Suprapubic skin (tissue), 4 donors: ENCODE results near the gene TPCN2. TPM values are rescaled to one million over a fixed set of nuclear protein-coding genes. Genes with fewer than 3 reads are reported as not detected.

Source experiments
- DNase-seq, 2 donors: peaks; one replicate each; pipeline ENCODE4 v3.0.0-alpha.2; 2019; ENCODE audit warnings: low spot score in 2 of 2
- H3K27ac ChIP-seq: fragments of 200-600 bp; sonication (generic); one replicate; pipeline ENCODE4 v1.5.1; 2019
- H3K27me3 ChIP-seq: fragments of 200-600 bp; sonication (generic); one replicate; pipeline ENCODE4 v1.5.1; 2019
- H3K36me3 ChIP-seq: fragments of 200-600 bp; sonication (generic); one replicate; pipeline ENCODE4 v1.5.1; 2019
- H3K4me1 ChIP-seq: fragments of 200-600 bp; sonication (generic); one replicate; pipeline ENCODE4 v1.5.1; 2019
- H3K4me3 ChIP-seq: fragments of 200-600 bp; sonication (generic); one replicate; pipeline ENCODE4 v1.5.1; 2019; ENCODE audit warnings: mild to moderate bottlenecking
- H3K9me3 ChIP-seq: fragments of 200-600 bp; sonication (generic); one replicate; pipeline ENCODE4 v1.5.1; 2019
- CTCF ChIP-seq, 2 donors: fragments of 200-600 bp in 1 of 2; fragments of 450-650 bp in 1 of 2; sonication (generic) in 1 of 2; IDR thresholded peaks; one replicate each; pipeline ENCODE4 v1.5.1; 2016 to 2019; ENCODE audit warnings: antibody characterized with exemption in 2 of 2, mild to moderate bottlenecking in 1 of 2, moderate library complexity in 1 of 2
- EP300 ChIP-seq: sonication (generic); formaldehyde crosslinking; IDR thresholded peaks from one replicate; pipeline ENCODE4 v1.6.1; 2017; ENCODE audit warnings: antibody characterized with exemption
- POLR2A ChIP-seq, 2 donors: fragments of 450-650 bp; IDR thresholded peaks; one replicate each; pipeline ENCODE4 v1.6.1; 2017; ENCODE audit warnings: antibody characterized with exemption in 2 of 2, mild to moderate bottlenecking in 2 of 2, moderate library complexity in 2 of 2
- POLR2AphosphoS5 ChIP-seq, 3 donors: sonication (generic); formaldehyde crosslinking; IDR thresholded peaks; one replicate each; pipeline ENCODE4 v1.6.1; 2017; ENCODE audit warnings: antibody characterized with exemption in 3 of 3
- WGBS: methylation state at CpG from one replicate; pipeline ENCODE4 v1.1.5; 2018; 5-methylcytosine and 5-hydroxymethylcytosine counted together
- total RNA-seq, 4 donors: library from RNA; depleted of rRNA; stranded (reverse); fragments of >200 nt; gene quantifications; one replicate each; pipeline ENCODE4 v1.1.0, GENCODE V29; 2016

Gene TPCN2
- total RNA-seq, 4 donors from 2014 or later: 8.4 to 30.3 (median 24.4) TPM

- TF ChIP-seq POLR2AphosphoS5 (IDR thresholded peaks at IDR 0.05): no peak
- TF ChIP-seq CTCF (IDR thresholded peaks at IDR 0.05): no peak
- TF ChIP-seq EP300: no peak
- no peak for TF ChIP-seq POLR2A (IDR thresholded peaks at IDR 0.05)
- Histone ChIP-seq H3K9me3 (no peaks in the 10 kb centered on the region), H3K4me1 (peaks cover 19% of the 10 kb centered on the region), H3K27ac (no peak overlapping the region), H3K36me3 (no peaks in the 10 kb centered on the region), H3K4me3 (no peak overlapping the region), H3K27me3 (no peaks in the 10 kb centered on the region)
- DNase-seq: no peak
- WGBS: 84% methylated on average over 23 of the region's 23 CpGs
These were observed 104.1 kb downstream of the TPCN2 start for GRCh38 chr11:69152733-69153421.

- H3K4me1 ChIP-seq: peaks cover 19% of the 10 kb centered on the region
- 63% methylated on average over 7 of the region's 7 CpGs for WGBS
These were observed 104.9 kb downstream of the TPCN2 start for GRCh38 chr11:69153661-69154060.

GRCh38 chr11:69154211-69154913 is 105.6 kb downstream of the TPCN2 start:
- Histone ChIP-seq H3K9me3 (no peaks in the 10 kb centered on the region), H3K4me1 (peaks cover 19% of the 10 kb centered on the region), H3K4me3 (no peak overlapping the region), H3K36me3 (no peaks in the 10 kb centered on the region), H3K27ac (no peak overlapping the region), H3K27me3 (no peaks in the 10 kb centered on the region)
- TF ChIP-seq POLR2A (IDR thresholded peaks at IDR 0.05) (no peak), CTCF (IDR thresholded peaks at IDR 0.05) (no peak), POLR2AphosphoS5 (IDR thresholded peaks at IDR 0.05) (no peak), EP300 (no peak)
- DNase-seq: no peak
- 96% methylated on average over 16 of the region's 21 CpGs for WGBS

More at GRCh38 chr11:69153661-69154060, 104.9 kb downstream of the TPCN2 start:
- TF ChIP-seq POLR2AphosphoS5 (IDR thresholded peaks at IDR 0.05) (no peak), POLR2A (IDR thresholded peaks at IDR 0.05) (no peak), CTCF (IDR thresholded peaks at IDR 0.05) (no peak), EP300 (no peak)
- no peak overlapping the region for H3K4me3 ChIP-seq
- no peak overlapping the region for H3K27ac ChIP-seq
- no peaks in the 10 kb centered on the region for H3K27me3 ChIP-seq
- no peaks in the 10 kb centered on the region for H3K9me3 ChIP-seq
- no peak for DNase-seq
- no peaks in the 10 kb centered on the region for H3K36me3 ChIP-seq

- Histone ChIP-seq H3K4me3 (no peak overlapping the region), H3K36me3 (no peaks in the 10 kb centered on the region), H3K9me3 (no peaks in the 10 kb centered on the region), H3K4me1 (peaks cover 19% of the 10 kb centered on the region), H3K27me3 (no peaks in the 10 kb centered on the region), H3K27ac (no peak overlapping the region)
- 94% methylated on average over 10 of the region's 10 CpGs for WGBS
- TF ChIP-seq CTCF (IDR thresholded peaks at IDR 0.05): no peak
- no peak for TF ChIP-seq POLR2AphosphoS5 (IDR thresholded peaks at IDR 0.05)
- no peak for TF ChIP-seq EP300
- DNase-seq: no peak
These were observed 106.2 kb downstream of the TPCN2 start for GRCh38 chr11:69154938-69155301.
